Glomerular endothelial cell (primary cell): ENCODE data around the gene EEIG1. TPM values are rescaled to one million over a fixed set of nuclear protein-coding genes. Genes with fewer than 3 reads are reported as not detected.
A peak's percentile ranks its signal among the peaks of the same experiment; 100 is the strongest.
"Not testable (repeated sequence)": the region's sequence is repeated elsewhere in the genome, so short reads cannot be mapped to it uniquely, and the experiment has no call there.

Experiments used
- DNase-seq: peaks from one replicate; pipeline ENCODE4 v3.0.0-alpha.2; 2011; ENCODE audit warnings: low read depth, low spot score; ENCODE audit errors: extremely low read depth
- total RNA-seq: library from RNA; depleted of rRNA; stranded (reverse); fragments of >200 nt; gene quantifications from 2 replicates; pipeline ENCODE4 v1.2.3, GENCODE V29; 2015

Gene EEIG1
- total RNA-seq = 29.6 TPM in 2 replicates

DNA sequence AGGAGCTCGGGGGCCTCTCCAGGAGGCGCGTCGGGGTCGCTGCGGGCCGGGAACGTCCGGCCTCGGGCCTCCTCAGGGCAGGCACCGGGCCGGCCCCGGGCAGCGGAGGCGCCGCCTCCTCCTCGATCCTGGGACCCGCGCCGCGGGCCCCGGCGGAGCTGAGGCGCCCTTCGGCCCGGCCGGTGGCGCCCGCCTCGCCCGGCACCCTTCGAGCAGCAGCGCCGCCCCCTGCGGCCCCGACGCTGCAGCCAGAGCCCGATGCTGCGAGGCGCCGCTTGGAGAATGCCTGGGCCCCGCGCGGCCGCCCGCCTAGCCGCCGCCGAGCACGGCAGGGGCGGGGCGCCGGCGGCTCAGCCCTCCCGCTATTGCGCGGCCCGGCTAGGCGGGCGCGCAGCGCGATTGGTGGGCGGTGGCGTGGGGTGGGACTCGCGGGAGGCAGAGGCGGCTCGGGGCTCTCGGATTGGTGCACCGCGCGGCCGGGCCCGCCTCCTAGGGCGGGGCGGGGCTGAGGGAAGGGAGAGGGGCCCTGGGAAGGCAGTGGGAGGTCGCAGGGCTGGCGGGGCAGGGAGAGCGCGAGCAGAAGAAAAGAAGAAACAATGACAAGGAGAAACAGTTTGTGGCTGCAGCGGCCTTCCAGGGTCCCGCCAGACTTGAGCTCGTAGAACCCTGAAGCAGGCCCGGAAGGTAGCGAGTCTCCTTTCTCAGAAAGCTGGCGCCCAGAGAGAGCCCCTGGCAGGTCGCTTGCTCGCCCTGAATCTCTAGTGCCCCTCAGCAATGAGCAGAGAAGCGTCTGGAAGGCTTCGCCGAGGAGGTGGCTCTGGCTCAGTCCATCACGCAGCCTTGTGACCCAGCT is at the start of gene EEIG1:
Gene EEIG1 (minus strand): TSS at position 284 of the 853 bp plus-strand sequence. CDS start 852 bp downstream, outside the sequence.
- no peak for DNase-seq

DNA sequence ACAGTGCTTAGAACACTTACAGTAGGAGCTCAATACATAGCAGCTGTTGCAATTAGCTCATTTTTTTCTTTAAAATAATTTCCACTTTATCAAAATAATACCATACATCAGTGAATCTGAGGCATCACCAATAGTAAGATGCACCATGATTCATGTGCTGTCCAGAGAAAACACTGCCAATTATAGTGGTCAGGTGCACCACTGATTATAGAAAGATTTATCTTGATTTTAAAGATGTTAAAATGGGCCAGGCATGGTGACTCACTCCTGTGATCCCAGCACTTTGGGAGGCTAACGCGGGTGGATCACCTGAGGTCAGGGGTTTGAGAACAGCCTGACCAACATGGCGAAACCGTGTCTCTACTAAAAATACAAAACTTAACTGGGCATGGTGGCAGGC is 46.9 kb upstream of the EEIG1 start:
- DNase-seq = no peak

DNA sequence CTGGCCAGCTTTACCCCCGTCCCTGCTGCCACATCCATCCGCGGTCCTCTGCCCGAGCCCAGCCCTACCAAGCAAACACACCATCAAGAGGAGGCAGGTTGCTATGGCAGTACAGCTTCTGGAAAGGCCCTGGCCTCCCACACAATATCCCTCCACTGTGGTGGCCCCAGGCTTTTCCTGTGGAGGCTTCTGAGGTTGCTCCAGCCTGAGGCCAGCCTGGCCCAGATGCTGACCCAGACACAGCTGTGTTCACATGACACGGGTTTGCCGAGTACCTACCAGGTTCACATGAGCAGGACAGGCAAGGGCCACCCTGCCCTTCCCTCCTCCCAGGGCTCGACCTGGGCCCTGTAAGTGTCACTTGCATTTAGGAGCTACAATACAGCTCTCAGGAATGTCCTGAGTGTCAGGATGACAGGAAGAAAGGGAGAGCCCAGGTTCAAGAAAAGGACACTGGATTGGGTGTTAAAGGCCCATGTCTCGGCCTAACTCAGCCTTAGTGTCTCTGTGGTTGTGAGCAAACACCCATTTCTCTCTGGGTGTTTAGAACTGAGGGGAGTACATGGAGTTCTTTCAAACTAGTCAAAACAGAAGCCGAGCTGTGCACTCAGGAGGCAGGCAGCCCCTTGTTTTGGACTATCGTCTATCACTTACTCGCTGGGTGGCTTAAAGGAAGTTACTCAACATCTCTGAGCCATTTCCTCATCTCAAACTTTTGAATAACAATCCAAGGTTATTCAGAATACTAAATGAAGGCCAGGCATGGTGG is 46.2 kb upstream of the EEIG1 start:
- DNase-seq = no peak

DNA sequence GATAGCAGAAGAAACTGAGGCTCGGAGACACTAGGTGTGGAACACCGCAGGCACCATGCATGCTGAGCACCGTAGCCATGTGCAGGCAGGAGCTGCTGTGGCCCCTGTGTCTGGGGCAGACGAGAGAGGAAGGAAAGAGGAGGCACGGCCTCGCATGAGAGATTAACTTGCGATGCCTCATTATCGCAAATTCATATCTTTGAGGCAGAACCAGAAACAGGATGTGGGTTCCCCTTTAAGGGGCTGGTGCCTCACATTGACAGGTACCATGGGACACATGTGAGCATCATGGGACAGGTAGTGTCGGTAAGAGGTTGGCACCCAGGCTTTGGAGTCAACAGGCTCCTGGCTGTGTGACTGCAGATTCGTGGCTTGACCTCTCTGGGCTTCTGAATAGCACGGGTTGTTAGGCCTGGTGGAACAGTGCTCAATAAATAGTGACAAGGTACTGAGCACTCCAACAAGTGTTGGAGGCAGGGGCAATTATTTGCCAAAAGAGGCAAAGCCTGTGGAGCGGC is 45.5 kb upstream of the EEIG1 start:
- no peak for DNase-seq

DNA sequence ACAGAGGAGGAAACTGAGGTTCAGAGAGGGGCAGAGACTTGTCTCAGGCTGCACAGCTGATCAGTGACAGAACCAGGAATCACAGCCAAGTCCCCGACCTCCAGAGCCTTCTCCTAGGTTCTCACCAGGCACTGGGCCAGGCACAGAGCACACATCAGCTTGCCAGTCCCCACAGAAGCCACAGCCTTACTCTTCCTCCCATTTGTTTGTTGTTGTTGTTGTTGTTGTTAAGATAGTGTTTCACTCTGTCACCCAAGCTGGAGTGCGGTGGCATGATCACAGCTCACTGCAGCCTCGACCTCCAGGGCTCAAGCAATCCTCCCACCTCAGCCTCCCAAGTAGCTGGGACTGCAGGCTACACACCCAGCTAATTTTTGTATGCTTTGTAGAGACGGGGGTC is 44.9 kb upstream of the EEIG1 start:
- no peak for DNase-seq

DNA sequence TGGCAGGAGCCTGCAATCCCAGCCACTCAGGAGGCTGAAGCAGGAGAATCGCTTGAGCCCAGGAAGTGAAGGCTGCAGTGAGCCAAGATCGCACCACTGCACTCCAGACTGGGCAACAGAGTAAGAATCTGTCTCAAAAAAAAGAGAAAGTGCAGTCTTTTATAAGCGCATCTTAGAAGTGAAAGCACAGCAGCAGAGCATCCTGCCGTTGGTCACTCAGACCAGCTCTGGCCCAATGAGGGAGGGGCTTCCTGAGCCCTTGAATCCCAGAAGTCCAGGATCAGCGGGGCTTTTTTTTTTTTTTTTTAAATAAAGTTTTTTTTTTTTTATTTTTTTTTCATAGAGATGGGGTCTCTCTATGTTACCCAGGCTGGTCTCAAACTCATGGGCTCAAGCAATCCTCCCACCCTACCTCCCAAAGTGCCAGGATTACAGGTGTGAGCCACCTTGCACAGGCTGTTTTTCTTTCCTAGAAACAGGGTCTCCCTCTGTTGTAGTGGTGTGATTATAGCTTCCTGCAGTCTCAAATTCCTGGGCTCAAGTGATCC is 44.0 kb upstream of the EEIG1 start:
- DNase-seq = no peak

DNA sequence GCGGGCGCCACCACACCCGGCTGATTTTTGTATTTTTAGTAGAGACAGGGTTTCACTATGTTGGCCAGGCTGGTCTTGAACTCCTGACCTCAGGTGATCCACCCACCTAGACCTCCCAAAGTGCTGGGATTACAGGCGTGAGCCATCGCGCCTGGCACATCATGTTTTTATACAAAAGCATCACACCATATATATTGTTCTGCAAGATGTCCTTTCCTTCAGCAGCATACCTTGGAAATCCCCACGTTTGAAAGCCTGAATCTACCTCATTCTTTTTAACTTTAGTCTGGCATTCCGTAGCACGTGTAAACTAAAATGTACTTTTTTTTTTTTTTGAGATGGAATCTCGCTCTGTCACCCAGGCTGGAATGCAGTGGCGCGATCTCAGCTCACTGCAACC is 42.9 kb upstream of the EEIG1 start:
- DNase-seq = not testable (repeated sequence)

DNA sequence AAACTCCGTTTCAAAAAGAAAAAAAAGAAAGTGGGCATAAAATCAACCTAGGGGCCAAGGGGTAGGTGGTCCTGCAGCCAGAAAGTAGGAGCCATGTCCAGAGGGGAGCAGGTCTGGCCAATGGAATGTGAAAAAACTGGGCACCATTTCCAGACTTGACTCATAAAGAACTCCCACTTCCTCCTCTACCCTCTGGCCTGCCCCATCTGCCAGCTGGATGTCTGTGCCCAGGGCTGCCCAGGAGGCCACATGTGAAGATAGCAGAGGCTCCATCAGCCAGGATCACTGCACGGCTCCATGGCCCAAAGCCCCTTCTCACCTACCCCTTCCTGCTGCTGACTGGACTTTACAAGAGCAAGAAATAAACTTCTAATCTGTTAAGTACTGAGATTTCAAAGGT is 42.1 kb upstream of the EEIG1 start:
- DNase-seq = no peak

DNA sequence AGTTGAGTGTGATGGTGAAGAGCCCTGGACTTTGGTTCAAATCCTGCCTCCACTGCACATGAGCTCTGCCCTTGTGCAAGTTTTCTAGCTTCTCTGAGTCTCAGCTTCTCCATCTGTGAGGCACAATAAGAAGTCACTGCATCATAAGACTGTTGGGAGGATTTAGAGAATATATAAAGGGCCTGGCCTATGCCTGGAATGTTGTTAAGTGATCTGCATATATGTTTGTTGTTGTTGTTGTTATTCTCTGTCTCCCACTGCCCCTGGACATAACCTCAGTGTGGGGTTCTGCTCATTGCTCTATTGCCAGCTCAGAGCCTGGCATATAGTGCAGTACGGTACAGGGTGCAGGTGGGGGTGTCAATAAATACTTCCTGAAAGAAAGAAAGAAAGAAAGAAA is 40.3 kb upstream of the EEIG1 start:
- no peak for DNase-seq

DNA sequence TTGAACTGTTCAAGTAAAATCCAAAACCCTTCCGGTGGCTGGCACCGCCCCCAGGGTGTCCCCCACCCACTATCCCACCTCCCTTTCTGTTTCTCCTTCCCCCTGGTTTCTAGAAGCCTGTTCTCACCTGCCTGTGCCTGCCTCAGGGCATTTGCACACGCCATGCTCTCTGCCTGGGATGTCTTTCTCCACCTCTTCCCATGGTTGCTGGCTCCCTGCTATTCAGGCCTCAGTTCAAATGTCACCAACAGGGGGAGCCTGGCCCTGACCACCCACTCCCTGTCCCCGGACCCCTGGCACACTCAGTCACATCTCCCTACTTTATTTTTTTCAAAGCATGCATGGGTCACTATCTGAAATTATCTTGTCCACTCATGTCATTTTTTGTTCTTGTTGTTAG is 39.9 kb upstream of the EEIG1 start:
- DNase-seq = no peak

DNA sequence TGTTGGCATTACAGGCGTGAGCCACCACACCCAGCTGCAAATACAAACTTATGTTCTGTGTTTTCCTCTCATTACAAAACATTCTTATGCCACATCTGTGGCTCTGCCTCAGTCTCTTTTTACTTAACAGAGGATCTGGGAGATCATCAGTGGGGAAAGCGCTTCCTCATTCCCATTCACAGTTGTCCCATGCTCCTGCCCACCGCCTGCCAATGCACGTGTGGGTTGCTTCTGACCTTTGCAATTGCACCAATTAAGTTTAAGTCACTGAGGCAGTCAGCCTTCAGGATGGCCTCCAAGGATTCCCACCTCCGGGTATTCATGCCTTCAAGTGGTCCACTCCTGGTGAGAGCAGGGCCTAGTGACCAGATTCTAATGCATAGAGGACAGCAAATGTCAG is 34.9 kb upstream of the EEIG1 start:
- DNase-seq = no peak

DNA sequence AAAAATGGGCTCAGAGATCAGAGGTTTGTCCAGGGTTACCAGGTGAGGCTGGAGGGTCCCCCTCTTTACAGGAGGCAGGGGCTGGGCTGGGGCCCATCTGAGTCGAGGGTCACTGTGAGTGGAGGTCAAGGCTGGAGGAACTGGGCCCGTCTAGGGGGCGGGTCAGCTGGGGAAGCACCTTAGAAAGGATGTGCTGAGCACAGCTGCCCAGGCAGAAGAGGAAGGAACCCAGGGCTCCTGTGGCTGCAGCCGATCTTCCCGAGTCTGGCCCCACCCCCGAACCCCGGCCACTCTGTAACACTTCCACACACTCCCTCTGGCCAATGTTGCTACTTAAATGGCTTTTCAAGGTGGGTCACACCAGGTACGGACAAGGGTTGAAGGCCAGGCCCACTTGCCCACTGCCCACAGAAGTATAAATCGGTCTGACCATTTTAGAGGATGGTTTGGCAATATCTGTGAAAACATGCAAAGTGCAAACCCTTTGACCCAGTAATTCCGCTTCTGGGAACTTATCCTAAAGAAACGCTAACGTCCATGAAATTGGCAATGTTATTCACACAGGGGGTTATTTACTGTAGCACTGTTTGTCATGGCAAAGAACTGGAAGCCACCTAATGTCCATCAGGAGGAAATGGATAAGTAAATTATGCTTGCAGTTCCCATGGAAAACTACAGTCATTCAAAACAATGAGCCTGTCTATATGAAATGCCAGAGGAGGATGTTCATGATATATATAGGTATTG is 30.5 kb upstream of the EEIG1 start:
- DNase-seq = peak; percentile 67

DNA sequence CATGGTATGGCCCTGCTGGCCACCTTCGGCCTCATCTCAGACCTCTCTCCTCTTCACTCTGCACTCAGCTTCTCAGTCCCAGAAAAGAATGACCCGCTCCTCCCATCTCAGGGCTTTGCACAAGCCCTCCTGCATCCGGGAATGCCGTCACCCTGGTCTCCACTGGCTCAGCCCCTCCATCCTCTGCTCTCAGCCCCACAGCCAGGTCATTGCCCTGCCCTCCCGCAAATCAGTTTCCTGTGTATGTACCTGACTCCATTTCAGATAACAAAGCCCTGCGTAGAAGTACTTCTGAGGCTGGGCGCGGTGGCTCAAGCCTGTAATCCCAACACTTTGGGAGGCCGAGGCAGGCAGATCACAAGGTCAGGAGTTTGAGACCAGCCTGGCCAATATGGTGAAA is 28.9 kb upstream of the EEIG1 start:
- DNase-seq = no peak

DNA sequence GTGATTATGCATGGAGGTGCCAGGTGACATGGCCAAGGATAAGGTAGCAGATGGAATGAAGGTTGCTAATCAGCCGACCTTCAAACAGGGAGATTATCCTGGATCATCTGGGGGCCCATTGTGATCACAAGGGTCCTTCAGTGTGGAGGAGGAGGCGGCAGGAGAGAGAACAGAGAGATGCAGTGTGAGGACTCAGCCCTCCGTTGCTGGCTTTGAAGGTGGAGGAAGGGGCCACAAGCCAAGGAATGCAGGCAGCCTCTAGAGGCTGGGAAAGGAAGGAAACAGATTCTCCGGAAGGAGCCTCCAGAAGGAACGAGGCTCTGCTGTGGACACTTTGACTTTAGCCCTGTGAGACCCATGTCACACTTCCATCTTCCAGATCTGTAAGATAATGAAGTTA is 27.4 kb upstream of the EEIG1 start:
- no peak for DNase-seq

DNA sequence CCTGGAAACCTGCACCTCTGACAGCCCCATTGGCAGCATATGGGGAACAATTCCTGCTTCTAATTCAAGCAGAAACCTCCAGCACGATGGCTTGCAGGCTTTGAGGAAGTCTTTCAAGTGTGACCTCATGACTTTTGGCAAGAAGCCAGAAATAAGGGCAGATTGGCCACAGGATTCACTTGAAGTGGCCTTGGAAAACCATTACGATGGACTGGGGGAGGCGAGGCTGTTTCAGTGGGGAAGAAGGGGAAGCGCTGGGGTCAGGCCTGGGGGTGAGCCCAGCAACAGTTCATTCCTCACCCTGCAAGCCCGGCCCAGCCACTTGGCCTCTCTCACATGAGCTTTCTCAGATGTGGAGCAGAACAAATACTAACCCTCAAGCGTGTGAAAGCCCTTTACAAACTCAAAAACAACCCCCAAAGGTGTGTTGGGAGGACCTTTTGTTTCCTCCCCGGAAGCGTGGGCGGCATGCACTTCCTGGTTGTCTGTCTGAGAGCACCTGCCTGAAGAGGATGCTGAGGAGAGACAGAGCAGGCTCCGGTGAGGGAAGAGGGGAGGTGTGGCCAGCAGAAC is 26.9 kb upstream of the EEIG1 start:
- DNase-seq = peak; percentile 82

DNA sequence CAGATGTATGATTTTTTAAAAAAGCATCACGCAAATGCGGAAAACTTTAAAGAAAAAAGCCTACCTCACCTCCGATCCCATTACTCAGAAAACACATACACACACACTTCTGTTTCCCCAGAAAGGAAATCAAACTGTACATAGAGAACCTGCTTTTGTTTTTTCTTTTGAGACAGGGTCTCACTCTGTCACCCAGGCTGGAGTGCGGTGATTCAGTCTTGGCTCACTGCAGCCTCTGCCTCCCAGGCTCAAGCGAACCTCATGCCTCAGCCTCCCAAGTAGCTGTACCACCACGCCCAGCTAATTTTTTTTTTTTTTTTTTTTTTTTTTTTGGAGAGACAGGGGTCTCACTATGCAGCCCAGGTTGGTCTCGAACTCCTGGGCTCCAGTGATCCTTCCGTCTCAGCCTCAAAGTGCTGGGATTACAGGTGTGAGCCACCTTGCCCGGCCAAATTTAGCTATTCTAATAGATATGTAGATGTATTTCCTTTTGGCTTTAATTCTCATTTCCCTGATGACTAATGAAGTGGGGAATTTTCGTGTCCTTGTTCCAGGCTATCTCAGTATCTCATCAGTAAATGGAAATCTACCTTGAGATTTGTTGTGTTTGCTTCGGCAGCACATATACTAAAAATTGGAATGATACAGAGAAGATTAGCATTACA is 25.7 kb upstream of the EEIG1 start:
- no peak for DNase-seq

DNA sequence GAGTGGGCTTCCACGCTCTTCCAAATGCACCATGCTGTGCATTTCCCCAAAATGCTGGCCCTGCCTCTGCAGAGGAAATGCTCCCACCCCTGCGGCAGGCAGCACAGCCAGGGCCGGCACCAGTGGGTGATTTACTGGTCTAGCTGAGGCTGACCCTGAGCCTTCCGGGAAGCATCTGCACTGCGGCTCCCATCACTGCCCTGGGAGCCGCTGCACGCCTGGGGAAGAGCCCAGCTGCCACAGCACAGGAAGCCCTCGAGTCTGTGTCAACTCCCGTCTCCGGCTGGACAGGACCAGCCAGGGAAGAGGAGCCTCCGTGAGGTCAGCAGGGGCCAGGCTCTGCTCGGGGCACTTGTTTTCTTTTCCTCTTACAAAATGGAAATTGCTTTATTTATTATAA is 25.1 kb upstream of the EEIG1 start:
- DNase-seq = peak; percentile 55

DNA sequence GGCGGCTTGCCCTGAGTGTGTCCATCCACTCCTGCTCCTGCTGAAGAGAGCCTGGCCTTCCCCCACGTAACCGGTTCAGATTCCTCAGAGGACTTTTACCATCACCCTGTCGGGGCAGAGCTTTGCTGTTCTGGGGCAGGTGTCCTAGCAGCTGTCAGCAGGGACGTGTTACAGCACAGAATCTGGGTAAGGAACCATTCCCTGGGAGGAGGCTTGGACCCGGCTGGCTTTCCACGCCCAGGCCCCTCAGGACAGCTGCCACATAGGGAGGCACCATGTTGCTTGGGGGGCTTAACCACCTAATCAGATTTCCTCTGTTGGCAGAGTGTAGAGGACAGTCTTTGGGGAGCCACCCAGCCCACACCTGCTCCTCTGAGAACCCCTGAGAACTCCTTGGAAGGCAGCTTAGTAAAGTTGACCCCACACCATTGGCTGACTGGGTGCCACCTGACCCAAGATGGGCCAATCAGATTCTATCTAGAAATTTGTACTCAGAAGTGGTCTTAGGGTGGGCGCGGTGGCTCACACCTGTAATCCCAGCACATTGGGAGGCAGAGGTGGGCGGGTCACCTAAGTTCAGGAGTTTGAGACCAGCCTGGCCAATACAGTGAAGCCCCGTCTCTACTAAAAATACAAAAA is 23.3 kb upstream of the EEIG1 start:
- DNase-seq = no peak

DNA sequence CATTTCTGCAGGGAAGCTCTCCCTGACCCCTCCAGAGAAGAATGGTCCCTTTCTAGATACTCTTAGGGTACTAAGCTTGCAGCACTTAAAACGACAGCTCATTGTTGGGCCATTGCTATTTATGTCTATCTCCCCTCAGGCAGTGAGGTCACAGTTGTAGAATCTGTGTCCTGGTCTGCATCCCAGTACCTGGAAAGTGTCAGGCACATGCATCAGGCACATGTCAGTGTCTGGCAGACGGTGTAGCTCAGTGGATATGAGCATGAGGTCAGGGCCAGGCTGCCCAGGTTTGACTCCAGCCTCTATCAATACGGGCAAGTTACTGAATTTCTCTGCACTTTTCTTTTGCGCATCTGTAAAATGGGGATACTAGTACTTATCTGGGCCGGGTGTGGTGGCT is 22.2 kb upstream of the EEIG1 start:
- DNase-seq = no peak
